Progenitor cell of endocrine pancreas (in vitro differentiated cells): ENCODE measurements around the gene KCNC2. TPM values are rescaled to one million over a fixed set of nuclear protein-coding genes. Genes with fewer than 3 reads are reported as not detected.

Experiments
- DNase-seq: peaks from one replicate; pipeline ENCODE4 v3.0.0; 2021; ENCODE audit warnings: low spot score; ENCODE audit not compliant: unreplicated experiment
- H3K27ac Mint-ChIP-seq: 2 replicates; pipeline ENCODE4 v1.8.0; 2021; ENCODE audit warnings: mild to moderate bottlenecking, moderate library complexity, mixed read lengths
- H3K27me3 Mint-ChIP-seq: 2 replicates; pipeline ENCODE4 v1.8.0; 2021; ENCODE audit warnings: mixed read lengths
- H3K36me3 Mint-ChIP-seq: 2 replicates; pipeline ENCODE4 v1.8.0; 2022; ENCODE audit warnings: mixed read lengths; ENCODE audit not compliant: insufficient read depth
- H3K4me1 Mint-ChIP-seq: 2 replicates; pipeline ENCODE4 v1.8.0; 2021; ENCODE audit warnings: low read depth, mixed read lengths
- H3K4me3 Mint-ChIP-seq: 2 replicates; pipeline ENCODE4 v1.8.0; 2021; ENCODE audit warnings: low read depth, mild to moderate bottlenecking, moderate library complexity, mixed read lengths
- H3K9me3 Mint-ChIP-seq: 2 replicates; pipeline ENCODE4 v1.8.0; 2021; ENCODE audit warnings: low read depth, mixed read lengths
- total RNA-seq: library from RNA; stranded (reverse); gene quantifications from 2 replicates; pipeline ENCODE4 v1.2.1, GENCODE V29; 2021
- TF ChIP-seq, protein P1 (sequence below): fragments of 200-600 bp; sonication (generic); IDR thresholded peaks from one replicate; pipeline ENCODE4 v1.5.0; 2021; ENCODE audit warnings: antibody characterized with exemption, mild to moderate bottlenecking; ENCODE audit not compliant: unreplicated experiment

The KCNC2 gene
- total RNA-seq, 1 donor from 2014 or later = not detected

DNA sequence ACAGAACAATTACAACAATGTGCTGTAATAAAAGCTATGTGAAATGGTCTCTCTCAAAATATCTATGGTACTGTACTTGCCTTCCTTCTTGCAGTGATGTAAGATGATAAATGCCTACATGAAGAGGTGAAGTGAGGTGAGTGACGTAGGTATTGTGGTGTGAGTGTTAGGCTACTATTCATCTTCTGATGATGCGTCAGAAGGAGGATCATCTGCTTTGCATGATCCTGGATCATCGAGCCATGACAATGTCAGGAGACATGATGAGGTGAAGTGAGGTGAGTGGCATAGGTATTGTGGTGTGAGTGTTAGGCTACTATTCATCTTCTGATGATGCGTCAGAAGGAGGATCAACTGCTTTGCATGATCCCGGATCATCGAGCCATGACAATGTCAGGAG, 105.8 kb downstream of the KCNC2 start:
- DNase-seq = no peak
- Mint-ChIP-seq H3K4me1 (peaks cover 1% of the 10 kb centered on the region), H3K27ac (no peak overlapping the region), H3K36me3 (no peaks in the 10 kb centered on the region), H3K9me3 (no peaks in the 10 kb centered on the region), H3K4me3 (no peak overlapping the region), H3K27me3 (no peaks in the 10 kb centered on the region)
- TF ChIP-seq, protein P1, sequence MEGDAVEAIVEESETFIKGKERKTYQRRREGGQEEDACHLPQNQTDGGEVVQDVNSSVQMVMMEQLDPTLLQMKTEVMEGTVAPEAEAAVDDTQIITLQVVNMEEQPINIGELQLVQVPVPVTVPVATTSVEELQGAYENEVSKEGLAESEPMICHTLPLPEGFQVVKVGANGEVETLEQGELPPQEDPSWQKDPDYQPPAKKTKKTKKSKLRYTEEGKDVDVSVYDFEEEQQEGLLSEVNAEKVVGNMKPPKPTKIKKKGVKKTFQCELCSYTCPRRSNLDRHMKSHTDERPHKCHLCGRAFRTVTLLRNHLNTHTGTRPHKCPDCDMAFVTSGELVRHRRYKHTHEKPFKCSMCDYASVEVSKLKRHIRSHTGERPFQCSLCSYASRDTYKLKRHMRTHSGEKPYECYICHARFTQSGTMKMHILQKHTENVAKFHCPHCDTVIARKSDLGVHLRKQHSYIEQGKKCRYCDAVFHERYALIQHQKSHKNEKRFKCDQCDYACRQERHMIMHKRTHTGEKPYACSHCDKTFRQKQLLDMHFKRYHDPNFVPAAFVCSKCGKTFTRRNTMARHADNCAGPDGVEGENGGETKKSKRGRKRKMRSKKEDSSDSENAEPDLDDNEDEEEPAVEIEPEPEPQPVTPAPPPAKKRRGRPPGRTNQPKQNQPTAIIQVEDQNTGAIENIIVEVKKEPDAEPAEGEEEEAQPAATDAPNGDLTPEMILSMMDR = no peak

DNA sequence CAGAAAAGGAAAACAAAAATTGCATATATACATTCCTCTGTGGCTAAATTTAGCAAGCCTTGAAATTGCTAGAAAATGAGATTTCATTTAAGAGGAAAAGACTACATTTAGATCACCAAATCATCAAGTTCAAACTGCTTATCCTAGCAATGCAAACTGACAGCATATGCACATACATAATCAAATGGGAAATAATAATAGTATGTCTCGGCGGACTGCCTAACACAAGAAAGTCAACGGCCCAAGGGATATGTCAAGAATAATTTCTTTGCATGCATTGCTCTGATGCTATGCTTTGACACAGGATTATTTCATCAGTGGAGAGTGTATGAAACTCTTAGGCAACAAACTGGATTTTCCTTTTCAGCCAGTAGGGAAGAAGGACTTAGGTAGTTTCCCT, 107.9 kb downstream of the KCNC2 start:
- H3K27ac Mint-ChIP-seq = no peak overlapping the region
- TF ChIP-seq, protein P1 = no peak
- no peaks in the 10 kb centered on the region for H3K4me1 Mint-ChIP-seq
- H3K4me3 Mint-ChIP-seq = no peak overlapping the region
- H3K9me3 Mint-ChIP-seq = no peaks in the 10 kb centered on the region
- H3K36me3 Mint-ChIP-seq = no peaks in the 10 kb centered on the region
- H3K27me3 Mint-ChIP-seq = no peaks in the 10 kb centered on the region
- DNase-seq = no peak

DNA sequence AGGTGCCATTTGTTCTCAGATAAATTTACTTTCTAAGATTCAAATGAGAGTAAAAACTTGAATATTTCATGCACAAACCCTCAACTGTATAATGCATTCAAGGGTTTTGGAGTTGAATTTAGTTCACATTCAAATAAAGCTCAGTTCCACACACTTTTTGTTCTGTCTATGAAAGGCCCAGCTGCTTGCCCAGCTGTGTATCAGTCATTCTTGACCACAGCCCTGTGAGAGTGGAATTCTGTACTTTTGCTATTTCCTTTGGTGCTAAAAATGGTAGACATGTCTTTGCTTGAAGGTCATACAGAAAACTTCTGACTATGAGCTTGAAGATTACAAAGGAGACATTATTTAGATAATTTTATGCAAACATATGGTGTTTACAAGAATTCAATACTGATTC, 110.4 kb downstream of the KCNC2 start:
- no peak for DNase-seq
- Mint-ChIP-seq H3K9me3 (no peaks in the 10 kb centered on the region), H3K27ac (no peak overlapping the region), H3K27me3 (no peaks in the 10 kb centered on the region), H3K4me3 (no peak overlapping the region), H3K36me3 (no peaks in the 10 kb centered on the region), H3K4me1 (no peaks in the 10 kb centered on the region)
- TF ChIP-seq, protein P1 = no peak

DNA sequence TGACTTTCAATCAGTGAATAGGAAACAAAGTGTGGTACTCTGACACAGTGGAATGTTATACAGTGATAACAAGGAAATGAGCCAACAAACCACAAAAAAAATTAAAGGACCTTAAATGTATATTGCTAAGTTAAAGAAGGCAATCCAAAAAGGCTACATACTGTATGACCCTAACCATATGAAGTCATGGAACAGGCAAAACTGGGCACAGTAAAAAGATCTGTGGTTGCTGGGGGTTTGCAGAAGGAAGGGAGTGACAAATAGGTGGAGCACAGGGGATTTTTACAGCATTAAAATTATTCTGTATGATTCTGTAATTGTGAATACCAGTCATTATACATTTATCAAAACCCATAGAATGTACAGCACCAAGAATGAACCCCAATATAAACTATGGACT, 112.6 kb downstream of the KCNC2 start:
- H3K4me1 Mint-ChIP-seq = no peaks in the 10 kb centered on the region
- TF ChIP-seq, protein P1 = no peak
- no peaks in the 10 kb centered on the region for H3K36me3 Mint-ChIP-seq
- H3K9me3 Mint-ChIP-seq = no peaks in the 10 kb centered on the region
- peak overlapping the region; percentile 11 for H3K27ac Mint-ChIP-seq
- DNase-seq = no peak
- H3K4me3 Mint-ChIP-seq = no peak overlapping the region
- no peaks in the 10 kb centered on the region for H3K27me3 Mint-ChIP-seq

DNA sequence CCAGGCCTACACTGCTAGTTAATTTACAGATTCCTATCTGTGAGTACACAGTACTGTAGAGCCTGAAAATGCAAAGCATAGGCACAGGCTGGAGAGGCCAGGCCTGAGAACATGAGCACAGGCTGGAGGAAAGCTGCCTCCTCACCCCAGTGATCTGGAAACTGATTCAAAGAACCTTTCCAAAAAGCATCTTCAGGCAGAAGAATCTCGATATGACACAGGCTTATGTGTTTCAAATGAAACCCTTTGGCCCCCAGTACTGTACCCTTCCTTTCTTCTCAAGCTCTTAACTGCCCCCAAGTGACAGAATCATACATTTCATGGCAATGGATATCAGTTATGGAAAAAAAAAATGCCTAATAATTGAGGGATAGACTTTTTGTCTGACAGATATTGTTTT, 122.0 kb downstream of the KCNC2 start:
- H3K27me3 Mint-ChIP-seq = no peaks in the 10 kb centered on the region
- DNase-seq = no peak
- no peak overlapping the region for H3K27ac Mint-ChIP-seq
- H3K4me3 Mint-ChIP-seq = no peak overlapping the region
- H3K4me1 Mint-ChIP-seq = no peaks in the 10 kb centered on the region
- TF ChIP-seq, protein P1 = no peak
- no peaks in the 10 kb centered on the region for H3K36me3 Mint-ChIP-seq
- no peaks in the 10 kb centered on the region for H3K9me3 Mint-ChIP-seq
